H1 (cell line): ENCODE results near the gene ENO2. TPM values are rescaled to one million over a fixed set of nuclear protein-coding genes. Genes with fewer than 3 reads are reported as not detected.

Source experiments
- BCL11A ChIP-seq, 2 experiments: IDR thresholded peaks; one replicate each; pipeline ENCODE4 v1.6.1; 2011; ENCODE audit warnings: low read depth in 2 of 2, low read length in 2 of 2, mild to moderate bottlenecking in 2 of 2
- CBX8 ChIP-seq: fragments of 300-800, 300-1000 bp; sonication (generic); IDR thresholded peaks from 2 replicates; pipeline ENCODE4 v1.7.1; 2016; ENCODE audit warnings: low read depth, low read length, borderline replicate concordance
- EZH2 ChIP-seq: fragments of 200-600 bp; sonication (generic); IDR thresholded peaks from 2 replicates; pipeline ENCODE4 v1.7.1; 2012; ENCODE audit warnings: low read depth, mild to moderate bottlenecking, moderate library complexity, low read length, inconsistent platforms; ENCODE audit not compliant: severe bottlenecking
- KDM1A ChIP-seq: fragments of 200-600, 300-600 bp; sonication (generic); IDR thresholded peaks from 2 replicates; pipeline ENCODE4 v1.7.1; 2016; ENCODE audit warnings: mild to moderate bottlenecking, low read length, borderline replicate concordance
- KDM5A ChIP-seq: fragments of 200-600 bp; IDR thresholded peaks from 2 replicates; pipeline ENCODE4 v1.7.1; 2012; ENCODE audit warnings: mild to moderate bottlenecking, low read length, inconsistent platforms, mixed read lengths
- NANOG ChIP-seq: IDR thresholded peaks from 2 replicates; pipeline ENCODE4 v1.6.1; 2011; ENCODE audit warnings: low read length, low read depth, mild to moderate bottlenecking, inconsistent platforms; ENCODE audit not compliant: insufficient read depth, poor library complexity, severe bottlenecking
- RAD21 ChIP-seq, 2 experiments: IDR thresholded peaks in 1 of 2; conservative IDR thresholded peaks in 1 of 2; 2 replicates each; pipeline ENCODE4 v1.6.1; 2011; ENCODE audit warnings: low read depth in 2 of 2, low read length in 2 of 2, improper control_type of control experiment in 1 of 2, inconsistent platforms in 1 of 2, mild to moderate bottlenecking in 1 of 2, moderate library complexity in 1 of 2
- RFX5 ChIP-seq: IDR thresholded peaks from 2 replicates; pipeline ENCODE4 v1.6.1; 2011; ENCODE audit warnings: low read depth, low read length, improper control_type of control experiment, borderline replicate concordance
- RXRA ChIP-seq: IDR thresholded peaks from 2 replicates; pipeline ENCODE4 v1.6.1; 2011; ENCODE audit warnings: low read depth, mild to moderate bottlenecking, low read length, moderate library complexity; ENCODE audit not compliant: insufficient read depth
- SAP30 ChIP-seq: fragments of 300-600 bp; sonication (generic); IDR thresholded peaks from 2 replicates; pipeline ENCODE4 v1.7.1; 2012; ENCODE audit warnings: low read length, moderate library complexity, mild to moderate bottlenecking, inconsistent platforms; ENCODE audit not compliant: insufficient read depth, insufficient replicate concordance
- SP4 ChIP-seq: IDR thresholded peaks from 2 replicates; pipeline ENCODE4 v1.6.1; 2012; ENCODE audit warnings: low read length, inconsistent platforms
- TEAD4 ChIP-seq: IDR thresholded peaks from 2 replicates; pipeline ENCODE4 v1.6.1; 2012; ENCODE audit warnings: low read depth, low read length, inconsistent platforms, mixed read lengths
- polyA plus RNA-seq, 7 experiments: library from polyadenylated mRNA; depleted of rRNA in 3 of 7; stranded (reverse) in 5 of 7; unstranded in 2 of 7; fragments of >200 nt in 5 of 7; fragments of 200-250 nt in 2 of 7; gene quantifications; 1 replicate in 5 of 7; 2 replicates in 1 of 7; 4 replicates in 1 of 7; pipeline versions ENCODE4 v1.2.1 to v1.2.3, GENCODE V29; 2011 to 2013; ENCODE audit warnings: missing spikeins in 2 of 7, mixed read lengths in 2 of 7
- total RNA-seq: library from RNA; stranded (reverse); fragmentation: NEBNext Ultra II Directional; extraction: Animal tissue kit (Norgen Biotek cat#: 25700); gene quantifications from 2 replicates; pipeline ENCODE4 v1.2.1, GENCODE V29; 2021
- TF ChIP-seq, protein P1 (sequence below): IDR thresholded peaks from 2 replicates; pipeline ENCODE4 v1.6.1; 2011; ENCODE audit warnings: low read length, improper control_type of control experiment
- TF ChIP-seq, protein P2 (sequence below), 3 experiments: IDR thresholded peaks; 1 replicate in 2 of 3; 2 replicates in 1 of 3; pipeline versions ENCODE4 v1.5.1 to v1.6.1; 2011; ENCODE audit warnings: low read length in 3 of 3, mild to moderate bottlenecking in 3 of 3, inconsistent platforms in 2 of 3, low read depth in 1 of 3, moderate library complexity in 1 of 3; ENCODE audit not compliant: insufficient read depth in 1 of 3; ENCODE audit errors: control extremely low read depth in 1 of 3

ENO2 gene
- total and polyA plus RNA-seq, 2 of the 8 experiments (the other 6 are each of a cell fraction or from before 2014, with no cell fraction given), result 92.4 to 102 TPM

- TF ChIP-seq KDM1A (no peak), NANOG (no peak), BCL11A (IDR thresholded peaks at IDR 0.05; ENCODE audit: low read depth in 2 of 2, low read length in 2 of 2) (no peak), TEAD4 (no peak), RXRA (no peak), KDM5A (no peak), RFX5 (no peak), RAD21 (IDR thresholded peaks at IDR 0.05 in 1 of 2, conservative IDR thresholded peaks at IDR 0.05 in 1 of 2; ENCODE audit: low read depth in 2 of 2, low read length in 2 of 2) (no peak), CBX8 (no peak), EZH2 (no peak), SAP30 (no peak), SP4 (no peak)
- TF ChIP-seq, protein P1, sequence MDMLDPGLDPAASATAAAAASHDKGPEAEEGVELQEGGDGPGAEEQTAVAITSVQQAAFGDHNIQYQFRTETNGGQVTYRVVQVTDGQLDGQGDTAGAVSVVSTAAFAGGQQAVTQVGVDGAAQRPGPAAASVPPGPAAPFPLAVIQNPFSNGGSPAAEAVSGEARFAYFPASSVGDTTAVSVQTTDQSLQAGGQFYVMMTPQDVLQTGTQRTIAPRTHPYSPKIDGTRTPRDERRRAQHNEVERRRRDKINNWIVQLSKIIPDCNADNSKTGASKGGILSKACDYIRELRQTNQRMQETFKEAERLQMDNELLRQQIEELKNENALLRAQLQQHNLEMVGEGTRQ, result 0 out of 2 replicates have a peak, but pooled peaks have one; percentile 9
- TF ChIP-seq, protein P2, sequence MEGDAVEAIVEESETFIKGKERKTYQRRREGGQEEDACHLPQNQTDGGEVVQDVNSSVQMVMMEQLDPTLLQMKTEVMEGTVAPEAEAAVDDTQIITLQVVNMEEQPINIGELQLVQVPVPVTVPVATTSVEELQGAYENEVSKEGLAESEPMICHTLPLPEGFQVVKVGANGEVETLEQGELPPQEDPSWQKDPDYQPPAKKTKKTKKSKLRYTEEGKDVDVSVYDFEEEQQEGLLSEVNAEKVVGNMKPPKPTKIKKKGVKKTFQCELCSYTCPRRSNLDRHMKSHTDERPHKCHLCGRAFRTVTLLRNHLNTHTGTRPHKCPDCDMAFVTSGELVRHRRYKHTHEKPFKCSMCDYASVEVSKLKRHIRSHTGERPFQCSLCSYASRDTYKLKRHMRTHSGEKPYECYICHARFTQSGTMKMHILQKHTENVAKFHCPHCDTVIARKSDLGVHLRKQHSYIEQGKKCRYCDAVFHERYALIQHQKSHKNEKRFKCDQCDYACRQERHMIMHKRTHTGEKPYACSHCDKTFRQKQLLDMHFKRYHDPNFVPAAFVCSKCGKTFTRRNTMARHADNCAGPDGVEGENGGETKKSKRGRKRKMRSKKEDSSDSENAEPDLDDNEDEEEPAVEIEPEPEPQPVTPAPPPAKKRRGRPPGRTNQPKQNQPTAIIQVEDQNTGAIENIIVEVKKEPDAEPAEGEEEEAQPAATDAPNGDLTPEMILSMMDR (IDR thresholded peaks at IDR 0.05; ENCODE audit: control extremely low read depth in 1 of 3, insufficient read depth in 1 of 3, low read depth in 1 of 3, low read length in 3 of 3), result peak in 1 of 3 experiments; percentile 5; a peak in 1 of 4 replicates
- TF ChIP-seq, all 59 proteins: peak for 3
These were observed 22.5 kb downstream of the ENO2 start (continued) for GRCh38 chr12:6936636-6937480.
